Smooth muscle cell of trachea (primary cell): ENCODE data around the gene LBR. TPM values are rescaled to one million over a fixed set of nuclear protein-coding genes. Genes with fewer than 3 reads are reported as not detected.

Experiments used
- total RNA-seq: library from RNA; depleted of rRNA; stranded (reverse); fragments of >200 nt; gene quantifications from 2 replicates; pipeline ENCODE4 v1.2.1, GENCODE V29; 2014

Gene LBR
- 19.5 and 43.6 TPM in 2 replicates for total RNA-seq

DNA sequence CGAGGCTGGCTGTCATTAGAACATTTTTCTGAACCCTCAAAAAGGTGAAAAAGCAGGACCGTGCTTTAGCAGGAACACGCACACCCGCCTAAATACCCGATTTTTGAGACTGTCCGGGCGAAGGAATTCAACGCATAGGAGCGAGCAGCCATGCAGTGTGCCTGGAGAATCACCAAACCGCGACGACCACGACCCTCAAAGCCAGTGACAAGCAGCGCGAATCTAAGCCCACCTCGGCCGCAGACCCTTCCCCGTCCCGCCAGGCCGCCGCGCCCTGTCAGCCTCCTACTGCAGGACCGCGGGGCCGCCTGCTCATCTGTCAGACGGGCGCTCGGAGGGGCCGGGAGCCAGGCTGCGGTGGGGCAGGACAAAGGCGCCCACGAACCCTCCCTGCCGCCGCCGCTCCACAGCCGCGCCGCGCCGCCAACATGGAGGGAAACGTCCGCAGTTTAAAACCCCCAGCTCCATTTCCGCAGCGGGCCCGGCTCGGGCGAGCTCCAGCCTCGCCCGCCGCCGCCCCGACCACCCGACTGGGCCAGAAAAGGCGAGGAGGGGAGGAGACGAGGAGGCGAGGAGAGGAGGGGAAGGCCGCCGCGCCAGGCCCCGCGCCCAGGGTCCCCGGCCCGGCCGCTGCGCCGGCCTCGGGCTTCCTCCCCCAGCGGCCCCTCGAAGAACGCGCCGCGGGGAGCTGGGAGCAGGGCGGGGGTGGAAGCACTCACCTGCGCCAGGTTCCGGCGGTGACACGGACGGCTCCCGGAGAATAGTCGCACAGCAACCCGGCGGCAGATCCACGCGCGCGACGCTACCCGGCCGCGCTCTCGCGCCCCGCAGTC lies at the start of gene LBR:
Gene LBR (minus strand): TSS at position 804 of the 833 bp plus-strand sequence. CDS start 3,963 bp downstream, outside the sequence.

Other genes starting within 250 kb of the LBR start
- 86.2 and 99.9 TPM in 2 replicates for gene ENAH, start 225.1 kb upstream of the LBR start, total RNA-seq